ENCODE results near the gene SLC26A1. TPM values are rescaled to one million over a fixed set of nuclear protein-coding genes. Genes with fewer than 3 reads are reported as not detected.
"Not testable (repeated sequence)": the region's sequence is repeated elsewhere in the genome, so short reads cannot be mapped to it uniquely, and the experiment has no call there.

Gene SLC26A1
- total RNA-seq, 1 experiment from 2014 or later: 6.9 TPM

- no peak for DNase-seq (ENCODE audit: low read depth)
- in situ Hi-C loops (cut with HindIII; ENCODE audit: low pct_unique_long_range_greater_than_20kb, low sequenced_read_pairs): no loop called here
Measured at GRCh38 chr4:952881-953573, 40.2 kb downstream of the SLC26A1 start.

- in situ Hi-C loops (cut with HindIII; ENCODE audit: low pct_unique_long_range_greater_than_20kb, low sequenced_read_pairs): no loop called here
- no peak for DNase-seq (ENCODE audit: low read depth)
Measured at GRCh38 chr4:951594-952468, 41.4 kb downstream of the SLC26A1 start.

GRCh38 chr4:951186-951585 is 42.0 kb downstream of the SLC26A1 start:
- in situ Hi-C loops (cut with HindIII; ENCODE audit: low pct_unique_long_range_greater_than_20kb, low sequenced_read_pairs): no loop called here
- no peak for DNase-seq (ENCODE audit: low read depth)

GRCh38 chr4:950136-951020 is 42.8 kb downstream of the SLC26A1 start:
- DNase-seq (ENCODE audit: low read depth): no peak
- in situ Hi-C loops (cut with HindIII; ENCODE audit: low pct_unique_long_range_greater_than_20kb, low sequenced_read_pairs): no loop called here

GRCh38 chr4:949656-950055 is 43.5 kb downstream of the SLC26A1 start:
- in situ Hi-C loops (cut with HindIII; ENCODE audit: low pct_unique_long_range_greater_than_20kb, low sequenced_read_pairs): no loop called here
- DNase-seq (ENCODE audit: low read depth): no peak

GRCh38 chr4:948936-949300 is 44.3 kb downstream of the SLC26A1 start:
- DNase-seq (ENCODE audit: low read depth): no peak
- in situ Hi-C loops (cut with HindIII; ENCODE audit: low pct_unique_long_range_greater_than_20kb, low sequenced_read_pairs): no loop called here

- DNase-seq (ENCODE audit: low read depth): no peak
- in situ Hi-C loops (cut with HindIII; ENCODE audit: low pct_unique_long_range_greater_than_20kb, low sequenced_read_pairs): no loop called here
Measured at GRCh38 chr4:948101-948935, 44.9 kb downstream of the SLC26A1 start.

GRCh38 chr4:947491-947971 is 45.7 kb downstream of the SLC26A1 start:
- in situ Hi-C loops (cut with HindIII; ENCODE audit: low pct_unique_long_range_greater_than_20kb, low sequenced_read_pairs): no loop called here
- DNase-seq (ENCODE audit: low read depth): no peak

GRCh38 chr4:946517-947471 is 46.4 kb downstream of the SLC26A1 start:
- in situ Hi-C loops (cut with HindIII; ENCODE audit: low pct_unique_long_range_greater_than_20kb, low sequenced_read_pairs): no loop called here
- no peak for DNase-seq (ENCODE audit: low read depth)

- in situ Hi-C loops (cut with HindIII; ENCODE audit: low pct_unique_long_range_greater_than_20kb, low sequenced_read_pairs): no loop called here
- no peak for DNase-seq (ENCODE audit: low read depth)
Measured at GRCh38 chr4:946103-946450, 47.1 kb downstream of the SLC26A1 start.

GRCh38 chr4:945274-946102 is 47.7 kb downstream of the SLC26A1 start:
- no peak for DNase-seq (ENCODE audit: low read depth)
- in situ Hi-C loops (cut with HindIII; ENCODE audit: low pct_unique_long_range_greater_than_20kb, low sequenced_read_pairs): no loop called here

GRCh38 chr4:939508-939907 is 53.7 kb downstream of the SLC26A1 start:
- DNase-seq (ENCODE audit: low read depth); in situ Hi-C loops (cut with HindIII; ENCODE audit: low pct_unique_long_range_greater_than_20kb, low sequenced_read_pairs): not testable (repeated sequence)

Other genes starting within 250 kb of the SLC26A1 start
- 0.20 and 1.5 TPM in 2 replicates for gene CPLX1, start 167.3 kb downstream of the SLC26A1 start, total RNA-seq (2014; rRNA removed; shearing (Covaris generic); ENCODE audit: low replicate concordance)
- gene GAK, start 61.1 kb downstream of the SLC26A1 start, total RNA-seq (2014; rRNA removed; shearing (Covaris generic); ENCODE audit: low replicate concordance): 51.0 and 61.6 TPM in 2 replicates
- 5.6 and 11.1 TPM in 2 replicates for gene TMEM175, start 60.9 kb downstream of the SLC26A1 start, total RNA-seq (2014; rRNA removed; shearing (Covaris generic); ENCODE audit: low replicate concordance)
- gene DGKQ, start 19.8 kb downstream of the SLC26A1 start, total RNA-seq (2014; rRNA removed; shearing (Covaris generic); ENCODE audit: low replicate concordance): 8.5 and 9.3 TPM in 2 replicates
- gene IDUA, start 6.4 kb downstream of the SLC26A1 start, total RNA-seq (2014; rRNA removed; shearing (Covaris generic); ENCODE audit: low replicate concordance): 6.7 and 6.9 TPM in 2 replicates
- 48.2 and 70.9 TPM in 2 replicates for gene FGFRL1, start 18.2 kb upstream of the SLC26A1 start, total RNA-seq (2014; rRNA removed; shearing (Covaris generic); ENCODE audit: low replicate concordance)
- not detected in 2 replicates for gene RNF212, start 120.2 kb upstream of the SLC26A1 start, total RNA-seq (2014; rRNA removed; shearing (Covaris generic); ENCODE audit: low replicate concordance)
- 0.88 TPM in 1 of 2 replicates, not detected in the other for gene SPON2, start 179.2 kb upstream of the SLC26A1 start, total RNA-seq (2014; rRNA removed; shearing (Covaris generic); ENCODE audit: low replicate concordance)